ENCODE results near the gene DYNLL2. TPM values are rescaled to one million over a fixed set of nuclear protein-coding genes. Genes with fewer than 3 reads are reported as not detected.

The DYNLL2 gene
- total RNA-seq, 2 experiments from 2014 or later, result 12.4 to 22.5 TPM

GRCh38 chr17:58046239-58047094, 36.8 kb upstream of the DYNLL2 start:
- ChIA-PET CTCF (ENCODE audit: unreplicated experiment) (no interaction called here), POLR2A (no interaction called here)

GRCh38 chr17:58047376-58048150, 35.7 kb upstream of the DYNLL2 start:
- Histone ChIP-seq H2AFZ (ENCODE audit: low read length) (no peak overlapping the region), H4K20me1 (ENCODE audit: insufficient read depth, low read length) (no peaks in the 10 kb centered on the region), H3K9me2 (ENCODE audit: insufficient read depth, low read length) (no peaks in the 10 kb centered on the region), H3K27ac (ENCODE audit: low read depth, low read length, poor library complexity, severe bottlenecking) (no peak overlapping the region), H3K79me2 (ENCODE audit: insufficient read depth, low read depth, low read length) (no peaks in the 10 kb centered on the region), H3K4me2 (ENCODE audit: low read length) (no peak overlapping the region), H3K4me1 (ENCODE audit: insufficient read depth, low read length, poor library complexity, severe bottlenecking) (no peaks in the 10 kb centered on the region), H3K9me3 (ENCODE audit: low read length) (no peaks in the 10 kb centered on the region), H3K36me3 (ENCODE audit: insufficient read depth, low read length) (no peaks in the 10 kb centered on the region), H3K4me3 (ENCODE audit: low read depth, low read length, poor library complexity, severe bottlenecking) (no peak overlapping the region)
- no TSS peak for BruUV-seq (replicated peaks)
- intact Hi-C loops (cut with micrococcal nuclease; ENCODE audit: unreplicated experiment), result no loop called here
- POLR2A ChIA-PET, result interaction anchor here (0.6 kb wide), 1 partner anchor 818 kb away, joined by 4 read pairs; no protein-coding TSS in a partner anchor
- no peak for TF ChIP-seq CTCF (conservative IDR thresholded peaks at IDR 0.05; ENCODE audit: low read length)
- no peak for TF ChIP-seq EZH2phosphoT487 (IDR thresholded peaks at IDR 0.05; ENCODE audit: borderline replicate concordance, low read depth, low read length)
- CTCF ChIA-PET (ENCODE audit: unreplicated experiment), result no interaction called here
- DNase-seq (ENCODE audit: low spot score), result no peak

More at GRCh38 chr17:58046239-58047094, 36.8 kb upstream of the DYNLL2 start:
- no peaks in the 10 kb centered on the region for H3K9me2 ChIP-seq (ENCODE audit: insufficient read depth, low read length)
- H3K9me3 ChIP-seq (ENCODE audit: low read length), result no peaks in the 10 kb centered on the region
- no peaks in the 10 kb centered on the region for H3K36me3 ChIP-seq (ENCODE audit: insufficient read depth, low read length)
- no peaks in the 10 kb centered on the region for H4K20me1 ChIP-seq (ENCODE audit: insufficient read depth, low read length)
- no peak overlapping the region for H2AFZ ChIP-seq (ENCODE audit: low read length)
- H3K79me2 ChIP-seq (ENCODE audit: insufficient read depth, low read depth, low read length), result no peaks in the 10 kb centered on the region
- no peak overlapping the region for H3K27ac ChIP-seq (ENCODE audit: low read depth, low read length, poor library complexity, severe bottlenecking)
- no peak for TF ChIP-seq CTCF (conservative IDR thresholded peaks at IDR 0.05; ENCODE audit: low read length)
- TF ChIP-seq EZH2phosphoT487 (IDR thresholded peaks at IDR 0.05; ENCODE audit: borderline replicate concordance, low read depth, low read length), result no peak
- BruUV-seq (replicated peaks), result no TSS peak
- no peak for DNase-seq (ENCODE audit: low spot score)
- H3K4me2 ChIP-seq (ENCODE audit: low read length), result no peak overlapping the region
- H3K4me1 ChIP-seq (ENCODE audit: insufficient read depth, low read length, poor library complexity, severe bottlenecking), result no peaks in the 10 kb centered on the region
- intact Hi-C loops (cut with micrococcal nuclease; ENCODE audit: unreplicated experiment), result no loop called here
- H3K4me3 ChIP-seq (ENCODE audit: low read depth, low read length, poor library complexity, severe bottlenecking), result no peak overlapping the region

Measured in OCI-LY7 (cell line).